ENCODE data around the gene KCNMA1.
"Not testable (repeated sequence)": the region's sequence is repeated elsewhere in the genome, so short reads cannot be mapped to it uniquely, and the experiment has no call there.

Gene KCNMA1

GRCh38 chr10:77357611-77358310, 279.8 kb downstream of the KCNMA1 start:
- no peak for DNase-seq

- no peak for DNase-seq
Measured at GRCh38 chr10:77357185-77357584, 280.4 kb downstream of the KCNMA1 start.

- no peak for DNase-seq
Measured at GRCh38 chr10:77355844-77356243, 281.8 kb downstream of the KCNMA1 start.

GRCh38 chr10:77351386-77351785, 286.2 kb downstream of the KCNMA1 start:
- no peak for DNase-seq

GRCh38 chr10:77350711-77351119, 286.9 kb downstream of the KCNMA1 start:
- DNase-seq = no peak

GRCh38 chr10:77350134-77350533, 287.5 kb downstream of the KCNMA1 start:
- DNase-seq = no peak

- no peak for DNase-seq
Measured at GRCh38 chr10:77349226-77349625, 288.4 kb downstream of the KCNMA1 start.

- no peak for DNase-seq
Measured at GRCh38 chr10:77348751-77349150, 288.9 kb downstream of the KCNMA1 start.

- DNase-seq = no peak
Measured at GRCh38 chr10:77348082-77348481, 289.5 kb downstream of the KCNMA1 start.

- DNase-seq = no peak
Measured at GRCh38 chr10:77347052-77347451, 290.6 kb downstream of the KCNMA1 start.

GRCh38 chr10:77341055-77341454, 296.6 kb downstream of the KCNMA1 start:
- DNase-seq = no peak

GRCh38 chr10:77339872-77340271, 297.7 kb downstream of the KCNMA1 start:
- not testable (repeated sequence) for DNase-seq

- DNase-seq = no peak
Measured at GRCh38 chr10:77339166-77339565, 298.4 kb downstream of the KCNMA1 start.

- DNase-seq = no peak
Measured at GRCh38 chr10:77338143-77338542, 299.5 kb downstream of the KCNMA1 start.

GRCh38 chr10:77334501-77334900, 303.1 kb downstream of the KCNMA1 start:
- DNase-seq = no peak

GRCh38 chr10:77333610-77334340, 303.8 kb downstream of the KCNMA1 start:
- DNase-seq = no peak

- DNase-seq = no peak
Measured at GRCh38 chr10:77332256-77332655, 305.4 kb downstream of the KCNMA1 start.

- DNase-seq = no peak
Measured at GRCh38 chr10:77328272-77328816, 309.3 kb downstream of the KCNMA1 start.

- peak; percentile 28 to 53 for DNase-seq
Measured at GRCh38 chr10:77325233-77325537, 312.4 kb downstream of the KCNMA1 start.

- DNase-seq = no peak
Measured at GRCh38 chr10:77321838-77322237, 315.8 kb downstream of the KCNMA1 start.

GRCh38 chr10:77320971-77321471, 316.6 kb downstream of the KCNMA1 start:
- DNase-seq = no peak

- no peak for DNase-seq
Measured at GRCh38 chr10:77319557-77319956, 318.1 kb downstream of the KCNMA1 start.

- DNase-seq = no peak
Measured at GRCh38 chr10:77318739-77319138, 318.9 kb downstream of the KCNMA1 start.

GRCh38 chr10:77317221-77317620, 320.4 kb downstream of the KCNMA1 start:
- no peak for DNase-seq
